Ovary (tissue), 3 donors: ENCODE measurements around the gene AASDHPPT.

Experiments
- POLR2A ChIP-seq: fragments of 450-650 bp; IDR thresholded peaks from one replicate; pipeline ENCODE4 v1.6.1; 2017; ENCODE audit warnings: antibody characterized with exemption, mild to moderate bottlenecking, moderate library complexity
- TF ChIP-seq, protein P1 (sequence below), 3 donors: fragments of 450-650 bp in 2 of 3; fragments of 200-600 bp in 1 of 3; IDR thresholded peaks; one replicate each; pipeline versions ENCODE4 v1.5.1 to v1.8.0; 2016 to 2022; ENCODE audit warnings: antibody characterized with exemption in 3 of 3, mild to moderate bottlenecking in 1 of 3
- donor health status: DM: no; HTN: no; CAD: no.

DNA sequence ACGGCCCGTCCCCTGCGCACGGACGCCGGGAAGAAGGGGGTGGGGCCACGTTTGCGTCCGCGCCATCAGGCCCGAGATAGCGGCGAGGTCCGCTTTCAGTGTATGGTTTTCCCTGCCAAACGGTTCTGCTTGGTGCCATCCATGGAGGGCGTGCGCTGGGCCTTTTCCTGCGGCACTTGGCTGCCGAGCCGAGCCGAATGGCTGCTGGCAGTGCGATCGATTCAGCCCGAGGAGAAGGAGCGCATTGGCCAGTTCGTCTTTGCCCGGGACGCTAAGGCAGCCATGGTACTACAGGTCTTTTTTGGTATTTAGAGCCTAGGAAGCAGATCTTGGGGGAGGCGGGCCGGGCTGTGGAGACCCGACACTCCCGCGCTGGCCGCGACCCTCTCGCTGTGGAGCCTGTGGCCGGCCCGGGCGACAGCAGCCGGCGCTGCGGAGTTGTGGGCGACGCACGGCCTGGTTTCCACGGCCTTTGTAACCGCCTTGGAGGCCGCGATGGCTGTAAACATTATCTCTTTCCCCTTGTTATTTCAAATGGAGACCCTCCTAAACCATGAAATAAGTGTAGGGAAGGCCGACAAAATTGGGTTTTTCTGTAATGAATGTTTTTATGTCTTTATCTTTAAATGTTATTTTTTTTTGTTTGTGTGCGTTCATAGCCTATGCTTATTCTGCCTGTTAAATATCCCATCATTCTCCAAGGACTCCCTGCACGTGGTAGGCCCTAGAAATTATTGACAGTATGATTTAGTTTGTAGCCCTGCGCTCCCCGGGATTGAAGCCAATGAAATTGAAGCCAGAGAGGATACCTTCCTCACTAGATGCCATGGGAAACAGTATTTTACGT is at the start of gene AASDHPPT:
- TF ChIP-seq POLR2A = peak; percentile 36
- TF ChIP-seq, protein P1, sequence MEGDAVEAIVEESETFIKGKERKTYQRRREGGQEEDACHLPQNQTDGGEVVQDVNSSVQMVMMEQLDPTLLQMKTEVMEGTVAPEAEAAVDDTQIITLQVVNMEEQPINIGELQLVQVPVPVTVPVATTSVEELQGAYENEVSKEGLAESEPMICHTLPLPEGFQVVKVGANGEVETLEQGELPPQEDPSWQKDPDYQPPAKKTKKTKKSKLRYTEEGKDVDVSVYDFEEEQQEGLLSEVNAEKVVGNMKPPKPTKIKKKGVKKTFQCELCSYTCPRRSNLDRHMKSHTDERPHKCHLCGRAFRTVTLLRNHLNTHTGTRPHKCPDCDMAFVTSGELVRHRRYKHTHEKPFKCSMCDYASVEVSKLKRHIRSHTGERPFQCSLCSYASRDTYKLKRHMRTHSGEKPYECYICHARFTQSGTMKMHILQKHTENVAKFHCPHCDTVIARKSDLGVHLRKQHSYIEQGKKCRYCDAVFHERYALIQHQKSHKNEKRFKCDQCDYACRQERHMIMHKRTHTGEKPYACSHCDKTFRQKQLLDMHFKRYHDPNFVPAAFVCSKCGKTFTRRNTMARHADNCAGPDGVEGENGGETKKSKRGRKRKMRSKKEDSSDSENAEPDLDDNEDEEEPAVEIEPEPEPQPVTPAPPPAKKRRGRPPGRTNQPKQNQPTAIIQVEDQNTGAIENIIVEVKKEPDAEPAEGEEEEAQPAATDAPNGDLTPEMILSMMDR (IDR thresholded peaks at IDR 0.05) = no peak
